ENCODE results near the gene NISCH. TPM values are rescaled to one million over a fixed set of nuclear protein-coding genes. Genes with fewer than 3 reads are reported as not detected.

Gene NISCH
- total RNA-seq, 1 experiment from 2014 or later, result 85.0 TPM

- ChIA-PET POLR2A (no interaction called here), CTCF (interaction anchor here (0.8 to 1.9 kb wide), 2 partner anchors 26 to 53 kb away, joined by 3 to 6 read pairs; no protein-coding TSS in a partner anchor)
- TF ChIP-seq CDX4 (CRISPR knock-in tag; IDR thresholded peaks at IDR 0.05; ENCODE audit: borderline replicate concordance), result no peak
- TF ChIP-seq CREB1 (CRISPR knock-in tag; IDR thresholded peaks at IDR 0.05), result no peak
- no peak for TF ChIP-seq ZNF423 (CRISPR knock-in tag; IDR thresholded peaks at IDR 0.05)
- no peak for TF ChIP-seq JUN (CRISPR knock-in tag; IDR thresholded peaks at IDR 0.05)
- no peak for TF ChIP-seq E2F1 (CRISPR knock-in tag; IDR thresholded peaks at IDR 0.05)
- no peak for TF ChIP-seq HMGA2 (CRISPR knock-in tag; IDR thresholded peaks at IDR 0.05)
- no peak for TF ChIP-seq ZNF317 (CRISPR knock-in tag; IDR thresholded peaks at IDR 0.05; ENCODE audit: borderline replicate concordance, low read depth)
- TF ChIP-seq TP53 (CRISPR knock-in tag; IDR thresholded peaks at IDR 0.05), result no peak
- TF ChIP-seq FOXJ3 (CRISPR knock-in tag; IDR thresholded peaks at IDR 0.05; ENCODE audit: borderline replicate concordance), result no peak
- TF ChIP-seq RORB (CRISPR knock-in tag; IDR thresholded peaks at IDR 0.05), result no peak
- TF ChIP-seq JAZF1 (CRISPR knock-in tag; IDR thresholded peaks at IDR 0.05), result no peak
- no peak for TF ChIP-seq GTF2I (CRISPR knock-in tag; conservative IDR thresholded peaks at IDR 0.05)
- no peak for TF ChIP-seq ZNF416 (CRISPR knock-in tag; IDR thresholded peaks at IDR 0.05)
- TF ChIP-seq ZNF263 (CRISPR knock-in tag; IDR thresholded peaks at IDR 0.05; ENCODE audit: low read depth), result no peak
- TF ChIP-seq FOXK1 (CRISPR knock-in tag; IDR thresholded peaks at IDR 0.05), result no peak
- no peak for TF ChIP-seq ESRRA (CRISPR knock-in tag; IDR thresholded peaks at IDR 0.05; ENCODE audit: borderline replicate concordance)
- no peak for TF ChIP-seq NR3C1 (CRISPR knock-in tag; conservative IDR thresholded peaks at IDR 0.05; ENCODE audit: low read depth)
- TF ChIP-seq USF2 (CRISPR knock-in tag; IDR thresholded peaks at IDR 0.05), result no peak
- no peaks in the 10 kb centered on the region for H3K27me3 Mint-ChIP-seq (ENCODE audit: low read depth)
- no peaks in the 10 kb centered on the region for H3K36me3 Mint-ChIP-seq
- ATAC-seq (no peak), DNase-seq (ENCODE audit: low spot score) (no peak)
- no peak overlapping the region for H3K27ac Mint-ChIP-seq
- H3K4me3 Mint-ChIP-seq, result no peak overlapping the region
- H3K9me3 Mint-ChIP-seq, result no peaks in the 10 kb centered on the region
- H3K4me1 Mint-ChIP-seq, result peaks cover 8% of the 10 kb centered on the region; the same call in 1 of the 2 replicates
Measured at GRCh38 chr3:52438104-52438376, 17.4 kb upstream of the NISCH start.

- H3K4me1 Mint-ChIP-seq, result peaks cover 7% of the 10 kb centered on the region; the same call in 1 of the 2 replicates
- ChIA-PET CTCF (interaction anchor here (0.6 to 1.9 kb wide), 5 partner anchors 8 to 360 kb away, joined by 3 to 6 read pairs (median 3); no protein-coding TSS in a partner anchor), POLR2A (no interaction called here)
- H3K4me3 Mint-ChIP-seq, result no peak overlapping the region
- TF ChIP-seq ZNF396 (CRISPR knock-in tag; IDR thresholded peaks at IDR 0.05; ENCODE audit: borderline replicate concordance) (no peak), CDX4 (CRISPR knock-in tag; IDR thresholded peaks at IDR 0.05; ENCODE audit: borderline replicate concordance) (no peak), RELA (CRISPR knock-in tag; IDR thresholded peaks at IDR 0.05; ENCODE audit: borderline replicate concordance) (no peak), IRF2 (CRISPR knock-in tag; IDR thresholded peaks at IDR 0.05; ENCODE audit: borderline replicate concordance, low read depth) (no peak), SP1 (CRISPR knock-in tag; conservative IDR thresholded peaks at IDR 0.05) (no peak), GTF2I (CRISPR knock-in tag; conservative IDR thresholded peaks at IDR 0.05) (no peak)
- H3K36me3 Mint-ChIP-seq, result no peaks in the 10 kb centered on the region
- no peak for DNase-seq (ENCODE audit: low spot score)
- H3K27ac Mint-ChIP-seq, result no peak overlapping the region
- H3K9me3 Mint-ChIP-seq, result no peaks in the 10 kb centered on the region
- ATAC-seq, result no peak
- no peaks in the 10 kb centered on the region for H3K27me3 Mint-ChIP-seq (ENCODE audit: low read depth)
Measured at GRCh38 chr3:52438579-52439425, 16.6 kb upstream of the NISCH start.
